Endothelial cell of umbilical vein (primary cell): Measurements from ENCODE around the gene DPF3. TPM values are rescaled to one million over a fixed set of nuclear protein-coding genes. Genes with fewer than 3 reads are reported as not detected.

Experiments used
- BruUV-seq: library from RNA; stranded (reverse); fragments of 400-500 nt; replicated peaks from 2 replicates; lab custom pipeline; 2021; lab: Mats Ljungman, UMichigan
- CTCF ChIA-PET: fragments of 300-600, 350-600 bp; sonication (Branson Sonifier 250); formaldehyde crosslinking; loops from one replicate; lab custom pipeline; 2021; ENCODE audit warnings: antibody characterized with exemption, inconsistent platforms; lab: Charles Lee
- POLR2A ChIA-PET: fragments of 300-600, 350-600 bp; sonication (Branson Sonifier 250); formaldehyde crosslinking; loops from one replicate; lab custom pipeline; 2021; ENCODE audit warnings: antibody characterized with exemption, inconsistent platforms; lab: Charles Lee
- DNase-seq: peaks from one replicate; pipeline ENCODE4 v3.0.0-alpha.2; 2011; ENCODE audit warnings: low read depth, low spot score
- FAIRE-seq: peaks from 2 replicates; lab custom pipeline; 2011; peaks lifted over from hg19 to GRCh38; lab: Jason Lieb, UNC
- H2AFZ ChIP-seq: 2 replicates; pipeline ENCODE4 v1.6.0; 2012; ENCODE audit warnings: low read depth, low read length, control low read depth, inconsistent platforms
- H3K27ac ChIP-seq: 2 replicates; pipeline ENCODE4 v1.5.1; 2011; ENCODE audit warnings: low read depth, mild to moderate bottlenecking, control low read depth, low read length, moderate library complexity; ENCODE audit not compliant: insufficient read depth
- H3K27me3 ChIP-seq, 2 experiments: 2 replicates each; pipeline versions ENCODE4 v1.6.0 to v1.6.1; 2011; ENCODE audit warnings: low read length in 2 of 2, mixed read lengths in 1 of 2; ENCODE audit not compliant: control insufficient read depth in 2 of 2, insufficient read depth in 2 of 2
- H3K36me3 ChIP-seq, 2 experiments: 2 replicates in 1 of 2; 3 replicates in 1 of 2; pipeline ENCODE4 v1.5.1; 2011; ENCODE audit warnings: low read length in 2 of 2, mild to moderate bottlenecking in 1 of 2, moderate library complexity in 1 of 2; ENCODE audit not compliant: control insufficient read depth in 2 of 2, insufficient read depth in 2 of 2; ENCODE audit errors: extremely low read depth in 1 of 2
- H3K4me1 ChIP-seq: 3 replicates; pipeline ENCODE4 v1.5.1; 2011; ENCODE audit warnings: mild to moderate bottlenecking, low read length; ENCODE audit not compliant: control insufficient read depth, insufficient read depth; ENCODE audit errors: extremely low read depth
- H3K4me2 ChIP-seq: 2 replicates; pipeline ENCODE4 v1.6.1; 2011; ENCODE audit warnings: low read length, control low read depth, mixed read lengths; ENCODE audit not compliant: insufficient read depth
- H3K4me3 ChIP-seq, 3 experiments: fragments of 200-600 bp in 1 of 3; sonication (generic), shearing (Covaris generic) in 1 of 3; replicated peaks in 1 of 3; 2 replicates each; pipeline ENCODE4 v1.5.1; 2011 to 2016; ENCODE audit warnings: control low read depth in 3 of 3, low read length in 3 of 3, mild to moderate bottlenecking in 2 of 3, inconsistent platforms in 1 of 3, low read depth in 1 of 3, moderate library complexity in 1 of 3; ENCODE audit not compliant: insufficient read depth in 1 of 3
- H3K79me2 ChIP-seq: 2 replicates; pipeline ENCODE4 v1.6.0; 2012; ENCODE audit warnings: low read length, inconsistent platforms; ENCODE audit not compliant: control insufficient read depth, insufficient read depth
- H3K9ac ChIP-seq: replicated peaks from 2 replicates; pipeline ENCODE3; 2011; ENCODE audit warnings: low read length, control low read depth; ENCODE audit not compliant: insufficient read depth; ENCODE audit errors: extremely low read depth
- H3K9me1 ChIP-seq: replicated peaks from 3 replicates; pipeline ENCODE4 v1.6.0; 2011; ENCODE audit warnings: mild to moderate bottlenecking, low read length; ENCODE audit not compliant: control insufficient read depth, insufficient read depth; ENCODE audit errors: extremely low read depth
- H3K9me3 ChIP-seq: replicated peaks from 2 replicates; pipeline ENCODE4 v1.5.1; 2012; ENCODE audit warnings: low read length, inconsistent platforms; ENCODE audit not compliant: control insufficient read depth, insufficient read depth
- H4K20me1 ChIP-seq: replicated peaks from 2 replicates; pipeline ENCODE3; 2011; ENCODE audit warnings: mild to moderate bottlenecking, low read length; ENCODE audit not compliant: control insufficient read depth, insufficient read depth; ENCODE audit errors: extremely low read depth
- EZH2 ChIP-seq: IDR thresholded peaks from 2 replicates; pipeline ENCODE4 v1.6.1; 2012; ENCODE audit warnings: borderline replicate concordance, low read depth, mild to moderate bottlenecking, moderate library complexity, low read length, inconsistent platforms; ENCODE audit not compliant: severe bottlenecking
- FOS ChIP-seq: IDR thresholded peaks from 2 replicates; pipeline ENCODE4 v1.6.1; 2011; ENCODE audit warnings: mild to moderate bottlenecking, low read length, moderate library complexity, borderline replicate concordance; ENCODE audit not compliant: insufficient read depth
- GATA2 ChIP-seq: IDR thresholded peaks from 2 replicates; pipeline ENCODE4 v1.7.0; 2011; ENCODE audit warnings: low read depth, mild to moderate bottlenecking, moderate library complexity, mixed read lengths, low read length; ENCODE audit not compliant: insufficient read length, insufficient read depth
- JUN ChIP-seq: IDR thresholded peaks from 2 replicates; pipeline ENCODE4 v1.6.1; 2011; ENCODE audit warnings: borderline replicate concordance, low read depth; ENCODE audit not compliant: insufficient read length, insufficient read depth
- MYC ChIP-seq: IDR thresholded peaks from one replicate; pipeline ENCODE4 v1.6.1; 2011; ENCODE audit warnings: mild to moderate bottlenecking, low read depth, low read length
- POLR2A ChIP-seq: IDR thresholded peaks from 2 replicates; pipeline ENCODE4 v1.6.1; 2012; ENCODE audit warnings: low read depth, mild to moderate bottlenecking, control low read depth, low read length
- POLR2AphosphoS5 ChIP-seq: IDR thresholded peaks from 2 replicates; pipeline ENCODE4 v1.6.1; 2012; ENCODE audit warnings: low read depth, mild to moderate bottlenecking, control low read depth, low read length, moderate library complexity; ENCODE audit not compliant: insufficient read depth
- dilution Hi-C: fragments of 300-500 bp; cut with MboI; formaldehyde crosslinking; loops from one replicate; pipeline ENCODE4 v1.15.0; 2019; ENCODE audit warnings: low sequenced_read_pairs; ENCODE audit not compliant: extremely low pct_ligation_motif_present
- intact Hi-C: fragments of 100-400 bp; cut with micrococcal nuclease; formaldehyde crosslinking; loops from one replicate; pipeline ENCODE4 v1.10.0; 2022
- polyA plus RNA-seq, 4 experiments: library from polyadenylated mRNA; depleted of rRNA in 3 of 4; stranded (reverse) in 3 of 4; unstranded in 1 of 4; fragments of >200 nt; gene quantifications; 2 replicates each; pipeline versions ENCODE4 v1.2.1 to v1.2.3, GENCODE V29; 2011 to 2012; ENCODE audit warnings: missing spikeins in 1 of 4
- total RNA-seq: library from RNA; stranded (reverse); gene quantifications from 2 replicates; pipeline ENCODE4 v1.2.3, GENCODE V29; 2021
- TF ChIP-seq, protein P1 (sequence below), 2 donors: IDR thresholded peaks; 1 replicate in 1 of 2; 2 replicates in 1 of 2; pipeline ENCODE4 v1.5.1; 2011; ENCODE audit warnings: low read length in 2 of 2, mild to moderate bottlenecking in 2 of 2, moderate library complexity in 2 of 2, control low read depth in 1 of 2, inconsistent platforms in 1 of 2, low read depth in 1 of 2; ENCODE audit not compliant: insufficient read depth in 1 of 2; ENCODE audit errors: extremely low read depth in 1 of 2
- TF ChIP-seq, protein P2 (sequence below): IDR thresholded peaks from 2 replicates; pipeline ENCODE4 v1.6.1; 2011; ENCODE audit not compliant: insufficient read depth, insufficient read length

DPF3 gene
- total and polyA plus RNA-seq, 2 donors (not counting 3 experiments of a cell fraction or from before 2014, with no cell fraction given): 2.4 to 3.5 TPM

DNA sequence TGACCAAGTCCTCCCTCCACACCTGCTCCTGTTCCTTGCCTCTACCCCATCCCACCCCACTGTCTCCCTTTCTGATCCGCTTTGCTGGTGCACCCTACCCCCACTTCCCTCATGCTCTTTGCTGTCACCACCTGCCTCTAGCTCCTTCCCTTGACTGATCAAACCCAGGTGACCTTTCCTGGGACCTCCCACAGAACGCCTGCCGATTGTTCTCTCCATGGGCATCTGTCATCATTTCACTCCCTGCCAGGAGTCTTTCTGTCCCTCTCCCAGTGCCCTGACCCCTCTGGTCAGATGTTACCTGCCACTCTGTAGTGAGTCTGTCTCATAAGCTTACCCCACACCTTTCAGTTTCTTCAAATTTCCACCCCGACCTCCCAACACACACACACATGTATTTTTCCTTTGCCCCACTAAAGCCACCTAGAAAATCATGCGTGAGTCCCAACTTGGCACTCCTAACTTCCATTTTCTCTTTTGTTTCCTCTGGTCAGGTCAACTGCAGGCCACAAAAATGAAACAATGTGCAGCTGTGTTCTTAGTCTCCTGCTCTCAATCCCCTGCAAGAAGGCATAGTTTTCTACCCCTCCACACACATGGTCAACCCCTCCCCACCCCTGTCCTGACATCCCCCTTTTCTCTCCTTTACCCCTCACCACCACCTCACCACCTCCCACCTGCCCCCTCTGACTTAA is 229.8 kb downstream of the DPF3 start:
- H3K9ac ChIP-seq: peak overlapping the region; percentile 84
- intact Hi-C loops (loop anchor here (1.0 to 2.0 kb wide), 2 partner anchors 21 to 241 kb away; no protein-coding TSS in a partner anchor), dilution Hi-C loops (no loop called here)
- peak overlapping the region; percentile 97 for H3K27ac ChIP-seq
- no peaks in the 10 kb centered on the region for H3K9me3 ChIP-seq
- POLR2A ChIA-PET: interaction anchor here (1.1 to 2.0 kb wide), 2 partner anchors 14 to 46 kb away, joined by 3 to 7 read pairs; no protein-coding TSS in a partner anchor
- FAIRE-seq: peak; percentile 54
- H3K4me2 ChIP-seq: peak overlapping the region; percentile 72
- no TSS peak for BruUV-seq
- CTCF ChIA-PET: interaction anchor here (0.8 to 2.0 kb wide), 12 partner anchors 8 to 230 kb away, joined by 3 to 9 read pairs (median 4); partner anchors contain the start of gene DPF3
- H4K20me1 ChIP-seq: no peaks in the 10 kb centered on the region
- H3K79me2 ChIP-seq: no peaks in the 10 kb centered on the region
- no peaks in the 10 kb centered on the region for H3K36me3 ChIP-seq
- H3K4me1 ChIP-seq: peaks cover 46% of the 10 kb centered on the region
- no peaks in the 10 kb centered on the region for H3K27me3 ChIP-seq
- DNase-seq: peak; percentile 77
- no peak overlapping the region for H2AFZ ChIP-seq
- no peak overlapping the region for H3K4me3 ChIP-seq
- TF ChIP-seq FOS (no peak), JUN (no peak), MYC (no peak), EZH2 (no peak), POLR2AphosphoS5 (no peak), GATA2 (no peak), POLR2A (no peak)
- TF ChIP-seq, protein P1, sequence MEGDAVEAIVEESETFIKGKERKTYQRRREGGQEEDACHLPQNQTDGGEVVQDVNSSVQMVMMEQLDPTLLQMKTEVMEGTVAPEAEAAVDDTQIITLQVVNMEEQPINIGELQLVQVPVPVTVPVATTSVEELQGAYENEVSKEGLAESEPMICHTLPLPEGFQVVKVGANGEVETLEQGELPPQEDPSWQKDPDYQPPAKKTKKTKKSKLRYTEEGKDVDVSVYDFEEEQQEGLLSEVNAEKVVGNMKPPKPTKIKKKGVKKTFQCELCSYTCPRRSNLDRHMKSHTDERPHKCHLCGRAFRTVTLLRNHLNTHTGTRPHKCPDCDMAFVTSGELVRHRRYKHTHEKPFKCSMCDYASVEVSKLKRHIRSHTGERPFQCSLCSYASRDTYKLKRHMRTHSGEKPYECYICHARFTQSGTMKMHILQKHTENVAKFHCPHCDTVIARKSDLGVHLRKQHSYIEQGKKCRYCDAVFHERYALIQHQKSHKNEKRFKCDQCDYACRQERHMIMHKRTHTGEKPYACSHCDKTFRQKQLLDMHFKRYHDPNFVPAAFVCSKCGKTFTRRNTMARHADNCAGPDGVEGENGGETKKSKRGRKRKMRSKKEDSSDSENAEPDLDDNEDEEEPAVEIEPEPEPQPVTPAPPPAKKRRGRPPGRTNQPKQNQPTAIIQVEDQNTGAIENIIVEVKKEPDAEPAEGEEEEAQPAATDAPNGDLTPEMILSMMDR (IDR thresholded peaks at IDR 0.05; ENCODE audit: extremely low read depth in 1 of 2, insufficient read depth in 1 of 2, low read depth in 1 of 2, low read length in 2 of 2): no peak
- TF ChIP-seq, protein P2, sequence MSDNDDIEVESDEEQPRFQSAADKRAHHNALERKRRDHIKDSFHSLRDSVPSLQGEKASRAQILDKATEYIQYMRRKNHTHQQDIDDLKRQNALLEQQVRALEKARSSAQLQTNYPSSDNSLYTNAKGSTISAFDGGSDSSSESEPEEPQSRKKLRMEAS: no peak
- H3K9me1 ChIP-seq: no peaks in the 10 kb centered on the region
